HS-5 (cell line): ENCODE results near the gene TM9SF3.
"Not testable (repeated sequence)": the region's sequence is repeated elsewhere in the genome, so short reads cannot be mapped to it uniquely, and the experiment has no call there.

Experiments used
- DNase-seq: peaks from one replicate; pipeline ENCODE4 v3.0.0-alpha.2; 2012; ENCODE audit warnings: low read depth

The TM9SF3 gene

DNA sequence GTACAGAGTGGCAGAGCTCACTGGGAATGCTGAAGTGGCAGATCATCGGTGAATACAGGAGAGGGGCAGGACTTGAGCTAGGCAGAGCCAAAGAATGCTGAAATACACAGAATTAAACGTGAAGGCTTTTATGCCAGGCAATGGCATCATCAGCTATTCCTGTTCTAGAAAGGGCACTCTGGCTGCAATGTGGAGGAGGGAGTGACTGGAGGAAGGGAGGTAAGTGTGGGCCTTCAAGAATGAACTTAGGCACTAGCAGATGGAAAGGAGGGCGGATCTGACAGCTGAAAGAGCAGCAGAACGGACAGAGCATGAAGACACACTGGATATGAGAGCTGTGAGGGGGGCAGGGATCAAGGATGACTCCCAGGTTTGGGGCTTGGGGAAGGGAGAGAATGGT, 12.0 kb upstream of the TM9SF3 start:
- DNase-seq, result no peak

DNA sequence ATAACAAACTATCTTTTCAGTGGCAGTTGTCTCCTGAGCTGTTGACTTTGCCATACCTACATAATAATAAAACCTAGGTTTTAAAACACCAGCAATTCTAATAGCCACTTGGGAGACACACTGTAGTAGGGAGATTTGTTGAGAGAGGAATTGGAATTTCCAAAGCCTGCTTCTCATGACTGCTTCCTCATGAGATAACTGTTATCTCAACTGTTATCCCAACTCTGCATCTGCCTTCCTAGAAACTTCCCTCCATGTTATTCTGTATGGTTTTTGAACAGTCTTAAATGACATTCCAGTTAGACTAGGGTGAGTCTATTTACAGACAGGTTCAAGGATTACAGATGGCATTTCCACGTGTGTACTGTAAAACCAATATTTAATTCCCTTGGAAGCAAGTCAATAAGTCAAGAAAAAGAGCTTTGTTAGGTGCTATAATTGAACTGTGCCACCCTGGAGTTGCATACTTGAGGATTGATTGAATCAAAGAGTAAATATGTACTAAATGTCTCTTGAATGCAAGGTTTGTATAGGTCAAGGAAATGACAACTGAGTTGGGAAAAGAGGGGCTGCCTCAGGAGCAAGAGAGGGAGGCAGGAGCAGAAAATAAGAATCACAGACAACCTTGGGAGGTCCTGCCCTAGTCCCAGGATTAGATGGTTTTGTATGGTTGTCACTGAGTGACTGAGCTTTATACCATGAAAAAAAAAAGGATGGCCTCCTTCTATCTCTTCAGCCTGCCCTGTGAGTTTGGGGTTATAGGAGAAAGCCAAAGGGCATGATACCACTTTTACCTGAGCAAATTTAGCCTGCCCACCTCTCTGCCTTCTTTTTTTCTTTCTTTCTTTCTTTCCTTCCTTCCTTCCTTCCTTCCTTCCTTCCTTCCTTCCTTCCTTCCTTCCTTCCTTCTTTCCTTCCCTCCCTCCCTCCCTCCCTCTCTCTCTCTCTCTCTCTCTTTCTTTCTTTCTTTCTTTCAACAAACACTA, 9.9 kb upstream of the TM9SF3 start:
- DNase-seq, result no peak

DNA sequence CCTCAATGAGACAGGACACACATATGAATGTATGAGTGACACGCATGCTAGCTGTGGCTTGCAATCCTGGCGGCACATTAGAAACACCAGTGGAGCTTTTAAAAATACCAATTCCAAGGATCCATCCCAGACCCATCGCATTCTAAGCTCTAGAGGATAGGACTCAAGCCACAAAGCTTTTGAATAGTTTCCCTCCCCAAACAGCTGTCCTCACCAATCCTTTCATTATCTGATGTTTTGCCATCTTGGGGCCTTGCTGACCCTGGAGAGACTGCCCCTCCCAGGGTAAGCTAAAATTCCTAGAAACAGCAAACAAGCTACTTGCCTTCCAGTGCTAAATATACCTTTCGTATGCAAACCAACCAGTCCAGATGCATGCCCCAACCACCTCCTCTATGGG, 8.9 kb upstream of the TM9SF3 start:
- DNase-seq, result no peak

DNA sequence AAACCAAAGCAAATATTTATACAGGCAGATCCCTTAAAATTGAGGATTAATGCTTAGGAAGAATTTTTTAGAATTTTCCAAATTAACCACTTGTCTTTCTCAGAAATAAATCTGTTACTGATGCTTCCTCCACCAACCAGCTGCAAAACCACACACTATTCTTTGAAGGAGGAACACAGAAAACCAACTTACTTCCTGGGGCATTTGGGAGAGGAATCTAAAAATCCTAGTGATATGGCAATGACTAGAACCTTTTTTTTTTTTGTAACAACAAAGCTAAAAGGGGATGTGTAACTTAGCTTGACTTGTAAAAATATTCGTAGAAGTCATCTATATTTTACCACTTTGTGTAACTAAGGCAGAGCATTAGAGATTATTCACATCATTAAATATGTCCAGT, 5.1 kb upstream of the TM9SF3 start:
- DNase-seq, result no peak

DNA sequence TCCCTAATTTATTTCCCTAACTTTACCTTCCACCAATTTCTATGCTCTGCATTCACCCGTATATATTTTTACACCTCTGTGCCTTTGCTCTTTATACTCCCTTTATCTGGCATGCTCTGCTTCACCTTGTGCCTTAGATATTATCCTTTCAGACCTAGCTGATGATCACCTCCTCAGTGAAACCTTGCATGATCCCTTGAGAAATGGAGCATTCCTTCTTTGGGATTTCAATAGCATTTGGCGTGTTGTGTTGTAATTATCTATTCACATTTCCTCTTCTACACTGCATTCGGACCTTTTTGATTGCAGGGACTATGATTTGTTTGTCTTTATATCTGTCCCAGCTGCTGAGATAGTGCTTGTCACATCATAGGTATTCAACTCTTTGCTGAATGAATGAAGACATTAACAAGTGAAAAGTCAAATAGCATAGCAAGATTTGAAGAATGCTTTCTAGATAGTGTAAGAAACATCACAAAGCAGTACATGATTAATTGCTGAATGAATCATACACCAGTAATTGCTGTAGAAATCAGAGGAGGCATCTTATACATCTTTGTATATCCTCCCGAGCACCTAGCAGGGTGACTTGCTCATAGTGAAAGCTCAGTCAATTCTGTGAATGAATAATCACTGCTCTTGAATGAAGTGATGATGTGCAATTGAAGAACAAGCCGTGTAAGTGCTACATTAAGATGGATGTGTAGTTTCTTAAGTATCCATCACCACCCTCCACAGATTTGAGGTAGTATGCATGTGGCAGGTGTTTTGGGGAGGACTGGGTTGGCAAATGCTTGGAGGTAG, 2.0 kb upstream of the TM9SF3 start:
- DNase-seq, result no peak

DNA sequence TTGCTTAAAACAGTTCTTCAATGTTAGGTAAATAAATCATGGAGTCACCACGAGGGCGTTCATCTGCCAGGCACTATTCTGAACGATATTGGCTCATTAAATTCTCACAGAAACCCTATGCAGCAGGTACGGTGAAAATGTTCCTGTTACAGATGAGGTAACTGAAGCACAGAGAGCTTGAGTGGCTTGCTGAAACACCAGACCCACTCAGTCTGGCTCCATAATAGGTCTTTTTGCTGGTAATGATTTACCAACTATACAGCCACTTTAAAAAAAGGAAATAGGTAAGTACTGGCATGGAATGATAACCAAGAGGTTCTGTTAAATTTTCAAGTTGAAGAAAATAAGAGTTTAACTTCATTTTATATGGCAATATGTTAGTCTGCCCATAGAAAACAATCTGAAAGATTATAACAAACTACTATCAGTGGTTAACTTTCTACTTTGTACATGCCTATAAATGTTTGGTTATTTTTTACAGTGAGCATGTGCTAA, 1.3 kb upstream of the TM9SF3 start:
- no peak for DNase-seq

DNA sequence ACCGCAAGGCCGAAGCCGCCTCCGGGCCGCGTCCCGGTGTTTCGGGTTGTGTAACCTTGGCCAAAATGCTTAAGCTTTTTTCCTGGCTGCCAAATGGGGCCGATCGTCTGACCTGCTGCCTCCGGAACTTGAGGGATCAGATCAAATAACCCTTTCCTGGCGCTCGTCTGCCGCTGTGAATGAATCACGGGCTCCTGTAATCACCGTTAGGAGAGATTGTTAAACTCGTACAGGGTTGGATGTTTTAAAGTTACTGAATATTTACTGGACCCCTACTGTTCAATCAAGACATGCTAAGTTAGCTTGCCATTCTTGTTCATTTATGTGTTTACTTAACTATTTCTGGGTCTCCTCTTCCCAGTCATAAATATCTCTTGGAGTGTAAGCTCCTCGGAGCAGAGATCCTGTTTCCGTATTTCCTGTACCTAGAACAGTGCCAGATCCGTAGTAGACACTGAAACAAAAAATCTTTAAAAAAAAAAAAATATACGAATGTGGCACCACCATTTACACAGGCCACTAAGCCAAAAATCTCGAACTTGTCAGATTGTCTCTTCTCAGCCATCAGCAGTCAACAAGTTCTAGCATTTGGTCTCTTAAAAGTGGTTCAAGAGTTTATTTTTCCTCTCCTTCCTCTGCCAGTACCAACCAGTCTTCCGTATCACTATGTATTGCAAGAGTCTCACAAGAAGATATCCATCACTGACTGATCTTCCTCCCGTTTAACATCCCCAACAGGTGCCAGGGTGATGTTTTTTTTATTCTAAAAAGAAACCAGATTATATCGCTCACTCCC, 650 bp upstream of the TM9SF3 start:
- peak; percentile 68 for DNase-seq

DNA sequence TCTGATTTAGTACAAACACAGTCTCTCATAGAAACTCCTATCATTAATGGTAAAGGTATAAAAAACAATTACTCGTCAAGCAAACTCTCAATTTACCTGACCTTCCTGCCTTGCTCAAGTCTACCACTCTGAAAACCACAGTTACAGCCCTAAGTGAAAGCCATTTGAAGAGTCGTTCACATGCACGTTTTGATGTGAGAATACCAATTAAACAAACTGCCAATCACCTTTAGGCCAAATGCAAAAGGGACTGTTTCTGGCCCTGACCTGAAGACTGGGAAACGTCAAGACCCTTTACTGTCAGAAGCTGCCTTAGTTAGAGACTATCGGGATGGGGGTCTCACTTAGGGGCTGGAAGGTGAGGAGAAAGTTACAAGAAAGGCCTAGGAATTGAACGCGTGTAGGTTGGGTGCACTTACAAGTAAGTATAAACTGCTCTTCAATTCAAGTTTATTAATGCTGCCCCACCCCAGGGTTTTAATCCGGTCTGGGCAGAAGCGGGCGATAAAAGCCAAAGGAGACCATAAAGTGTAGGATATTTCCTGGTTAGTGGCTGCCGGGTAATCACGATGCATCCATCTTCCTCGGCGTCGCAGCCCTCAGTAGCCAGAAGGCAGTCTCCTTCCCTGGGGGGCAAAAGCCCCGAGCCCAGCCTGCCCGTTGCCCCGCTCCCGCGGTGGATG, 935 bp downstream of the TM9SF3 start:
- DNase-seq, result no peak

DNA sequence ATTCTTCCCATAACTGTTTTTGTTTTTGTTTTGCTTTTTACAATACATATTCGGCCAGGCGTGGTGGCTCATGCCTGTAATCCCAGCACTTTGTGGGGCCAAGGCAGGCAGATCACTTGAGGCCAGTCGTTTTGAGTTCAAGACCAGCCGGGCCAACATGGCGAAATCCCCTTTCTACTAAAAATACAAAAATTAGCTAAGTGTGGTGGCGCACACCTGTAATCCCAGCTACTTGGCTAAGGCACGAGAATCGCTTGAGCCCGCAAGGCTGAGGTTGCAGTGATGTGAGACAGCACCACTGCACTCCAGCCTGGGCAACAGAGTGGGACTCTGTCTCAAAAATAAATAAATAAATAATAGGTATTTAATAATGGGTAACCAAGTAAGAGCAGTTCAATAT, 2.3 kb downstream of the TM9SF3 start:
- no peak for DNase-seq

DNA sequence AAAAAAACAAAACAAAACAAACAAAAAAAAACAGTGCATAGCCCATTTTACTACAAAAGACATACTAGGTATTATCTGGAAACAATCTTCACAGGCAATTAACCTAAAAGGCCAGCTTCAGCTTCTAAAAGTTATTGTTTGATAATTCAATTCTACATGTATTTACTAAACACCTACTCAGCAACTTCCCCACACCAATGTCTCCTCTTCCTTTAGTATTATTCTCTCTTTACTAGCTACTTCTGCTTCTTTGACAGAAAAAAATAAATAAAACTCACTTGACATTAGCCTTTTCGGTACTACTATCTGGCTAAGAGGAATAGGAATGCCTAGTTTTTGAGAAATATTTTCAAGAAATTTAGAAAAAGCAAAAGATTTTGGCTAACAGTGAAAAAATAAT, 2.8 kb downstream of the TM9SF3 start:
- no peak for DNase-seq

DNA sequence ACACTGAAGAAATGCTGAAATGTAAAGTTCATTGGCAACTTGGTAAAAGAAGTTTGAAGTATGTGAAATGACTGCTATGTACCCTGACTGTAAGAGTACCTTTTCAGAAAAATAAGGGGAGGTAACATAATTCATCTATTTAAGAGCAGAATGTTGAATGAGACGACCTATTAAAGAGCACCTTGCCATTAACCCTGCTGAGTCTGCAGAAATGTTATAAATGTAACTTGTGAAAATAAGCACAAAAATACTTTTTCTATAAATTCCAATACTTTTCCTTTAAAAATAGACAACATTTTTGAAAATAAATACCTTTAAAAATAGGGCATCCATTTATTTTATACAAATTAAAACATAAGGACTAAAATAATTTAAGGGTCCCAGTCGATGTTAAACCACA, 7.7 kb downstream of the TM9SF3 start:
- DNase-seq, result no peak

DNA sequence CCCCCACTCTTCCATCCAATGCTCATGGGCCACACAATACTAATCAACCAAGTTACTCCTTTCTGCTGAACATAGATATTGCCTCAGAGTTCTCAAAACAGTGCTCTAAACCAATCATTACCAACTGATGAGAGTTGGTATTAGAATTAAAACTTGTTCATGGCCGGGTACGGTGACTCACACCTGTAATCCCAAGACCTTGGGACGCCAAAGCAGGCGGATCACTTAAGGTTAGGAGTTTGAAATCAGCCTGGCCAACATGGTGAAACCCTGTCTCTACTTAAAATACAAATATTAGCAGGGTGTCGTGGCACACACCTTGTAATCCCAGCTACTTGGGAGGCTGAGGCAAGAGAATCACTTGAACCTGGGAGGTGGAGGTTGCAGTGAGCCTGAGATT, 8.2 kb downstream of the TM9SF3 start:
- no peak for DNase-seq

DNA sequence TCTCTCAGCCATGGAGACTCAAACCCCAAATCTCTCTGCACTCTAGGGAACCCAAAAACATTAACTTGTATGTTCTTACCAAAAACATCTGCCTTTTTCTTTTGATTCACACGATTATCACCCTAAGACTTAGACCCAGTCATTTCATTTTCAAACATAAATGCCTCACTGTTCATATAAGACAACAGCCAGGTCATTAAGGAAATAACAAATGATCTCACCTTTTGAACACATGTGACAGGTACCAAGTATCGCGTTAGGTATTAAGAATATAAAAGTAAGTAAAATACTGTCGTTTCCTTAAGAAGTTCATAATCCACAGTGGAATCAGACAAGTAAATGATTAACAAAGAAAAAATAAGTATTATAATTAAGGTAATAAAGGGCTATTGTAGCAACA, 8.8 kb downstream of the TM9SF3 start:
- no peak for DNase-seq

DNA sequence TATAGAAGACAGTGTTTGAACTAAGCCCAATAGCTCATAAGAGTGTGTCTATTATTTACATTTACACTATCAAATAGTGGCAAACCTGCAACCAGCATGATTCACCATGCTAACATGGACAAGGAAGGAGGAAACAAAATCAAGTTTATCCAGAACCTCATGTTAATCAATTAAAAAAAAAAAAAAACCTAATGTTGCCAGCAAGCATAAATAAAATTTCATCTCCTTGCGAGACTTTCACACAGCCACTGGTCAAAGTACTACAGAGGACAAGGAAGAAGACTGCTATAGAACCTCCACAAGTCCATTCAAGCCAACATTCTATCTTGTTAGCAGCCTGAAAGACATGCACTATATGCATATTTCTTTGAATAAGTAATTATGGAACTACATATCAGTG, 9.7 kb downstream of the TM9SF3 start:
- DNase-seq, result no peak

DNA sequence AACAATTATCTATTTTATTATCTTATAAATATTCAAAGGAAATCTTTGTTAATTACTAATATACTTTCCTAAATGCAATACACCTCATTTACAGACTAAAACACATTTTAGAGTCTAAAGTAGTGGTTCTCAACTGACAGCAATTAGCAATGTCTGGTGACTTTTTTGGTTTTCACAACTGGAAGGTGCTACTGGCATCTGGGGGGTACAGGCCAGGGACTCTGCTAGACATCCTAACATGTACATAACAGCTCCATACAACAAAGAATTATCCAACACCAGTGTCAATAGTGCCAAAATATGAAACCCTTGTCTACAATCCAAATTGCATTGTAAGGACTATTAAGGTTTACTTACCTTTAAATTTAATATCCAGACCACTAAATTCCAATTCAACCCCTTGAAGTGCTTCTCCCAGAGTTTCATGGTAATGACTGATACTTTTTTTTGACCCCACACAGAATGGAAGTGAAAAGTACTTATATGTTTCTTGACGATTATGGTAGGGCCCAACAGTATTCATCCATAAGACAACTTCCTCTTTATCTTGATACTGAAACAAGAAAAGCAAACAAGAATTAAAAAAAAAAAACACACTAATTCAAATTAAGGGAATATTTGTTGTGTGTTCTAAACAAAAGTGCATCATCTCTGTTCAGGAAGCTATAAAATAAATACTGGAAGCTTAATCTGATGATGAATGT, 10.4 kb downstream of the TM9SF3 start:
- no peak for DNase-seq

DNA sequence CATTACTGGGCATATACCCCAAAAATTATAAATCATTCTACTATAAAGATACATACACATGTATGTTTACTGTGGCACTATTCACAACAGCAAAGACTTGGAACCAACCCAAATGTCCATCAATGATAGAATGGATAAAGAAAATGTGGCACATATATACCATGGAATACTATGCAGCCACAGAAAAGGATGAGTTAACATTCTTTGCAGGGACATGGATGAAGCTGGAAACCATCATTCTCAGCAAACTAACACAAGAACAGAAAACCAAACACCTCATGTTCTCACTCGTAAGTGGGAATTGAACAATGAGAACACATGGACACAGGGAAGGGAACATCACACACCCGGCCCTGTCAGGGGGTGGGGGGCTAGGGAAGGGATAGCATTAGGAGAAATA, 12.2 kb downstream of the TM9SF3 start:
- not testable (repeated sequence) for DNase-seq

DNA sequence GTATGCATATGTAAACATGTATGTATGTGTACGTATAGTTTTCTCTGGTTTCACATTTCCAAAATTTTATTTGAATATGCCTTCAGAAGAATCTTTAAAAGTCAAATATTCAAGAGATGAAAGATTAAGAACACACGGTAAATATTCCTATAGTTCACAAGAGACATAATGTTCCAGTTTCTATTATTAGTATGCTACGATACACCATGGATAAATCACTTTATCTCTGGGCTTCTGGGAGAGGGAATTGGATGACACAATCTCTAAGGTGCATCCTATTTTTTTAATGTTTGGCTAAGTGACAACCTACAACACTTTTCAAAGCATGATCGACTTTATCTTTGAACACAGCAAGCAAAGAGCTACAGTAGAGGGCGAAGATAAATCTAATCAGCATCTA, 13.8 kb downstream of the TM9SF3 start:
- no peak for DNase-seq

DNA sequence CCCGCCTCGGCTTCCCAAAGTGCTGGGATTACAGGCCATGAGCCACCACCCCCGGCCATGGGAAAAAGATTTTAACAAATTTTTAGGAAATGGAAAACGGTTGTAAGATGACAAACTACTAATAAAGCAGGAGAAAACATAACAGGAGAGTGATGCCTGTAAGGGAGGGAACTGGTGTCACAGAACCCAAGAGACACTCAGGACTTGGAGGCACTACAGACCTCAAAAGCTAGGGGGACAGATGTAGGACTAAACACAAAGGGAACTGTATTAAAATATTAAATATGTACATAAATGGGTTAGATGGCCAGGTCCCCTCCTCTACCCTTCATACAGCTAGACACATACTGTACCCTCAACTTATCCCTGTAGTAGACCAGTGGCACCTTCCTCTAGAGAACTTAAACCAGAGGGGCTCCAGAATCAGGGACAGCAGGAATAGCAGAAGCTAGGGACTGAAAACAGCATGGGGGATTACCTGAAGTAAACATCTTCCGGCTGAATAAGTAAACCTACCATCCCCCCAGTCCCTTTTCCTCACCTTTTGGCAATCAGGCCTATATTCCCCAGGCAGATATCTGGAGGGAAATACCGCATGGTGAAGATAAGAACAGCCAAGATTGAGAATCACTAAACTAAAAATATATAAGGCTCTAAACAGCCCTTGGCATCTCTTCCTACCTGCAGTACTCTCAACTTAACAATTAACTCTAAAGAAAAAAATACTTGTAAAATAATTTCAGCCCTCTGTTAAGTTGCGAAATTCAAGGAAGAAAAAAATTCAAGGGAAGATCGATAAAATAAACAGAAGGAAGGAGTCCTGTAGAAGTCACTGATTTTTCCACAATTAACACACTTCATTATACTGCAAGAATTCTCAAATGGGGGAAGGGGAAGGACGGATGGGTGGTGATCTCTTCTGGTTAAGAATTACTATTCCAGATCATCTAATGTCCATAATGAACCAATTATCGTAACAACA, 15.5 kb downstream of the TM9SF3 start:
- DNase-seq, result no peak

DNA sequence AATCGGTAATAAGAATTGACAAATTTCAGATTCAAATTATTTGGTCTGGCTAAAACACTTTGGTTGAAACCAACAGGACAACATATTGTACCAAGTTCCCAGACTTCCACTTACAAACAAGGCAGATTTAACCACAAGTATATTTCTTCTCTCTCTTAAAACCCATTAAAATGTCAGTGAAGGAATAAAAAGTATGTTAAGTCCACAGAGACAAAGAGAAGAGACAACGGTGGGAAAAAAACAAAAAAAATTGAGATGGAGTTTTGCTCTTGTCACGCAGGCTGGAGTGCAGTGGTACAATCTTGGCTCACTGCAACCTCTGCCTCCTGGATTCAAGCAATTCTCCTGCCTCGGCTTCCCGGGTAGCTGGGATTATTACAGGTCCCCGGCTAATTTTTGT, 16.3 kb downstream of the TM9SF3 start:
- no peak for DNase-seq

DNA sequence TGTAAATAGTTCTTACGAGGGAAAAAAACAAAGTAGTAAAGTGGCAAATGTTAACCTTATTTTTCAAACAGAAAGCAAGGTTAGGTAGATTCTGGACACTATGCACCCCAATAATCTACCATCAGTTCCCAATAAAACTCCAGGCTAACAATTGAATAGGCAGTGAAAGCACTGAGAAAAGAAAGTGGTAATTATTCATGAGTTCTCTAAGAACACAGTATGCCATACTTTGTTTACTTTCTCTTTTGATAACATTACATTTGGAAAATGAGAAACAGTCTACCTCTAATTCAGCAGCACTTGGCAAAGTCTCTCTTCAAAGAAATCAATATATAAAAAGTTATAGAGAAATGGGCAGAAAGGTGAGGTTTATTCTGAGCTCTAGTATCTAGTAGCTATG, 18.4 kb downstream of the TM9SF3 start:
- no peak for DNase-seq
